GM19238 (cell line): Measurements from ENCODE around the gene OR5M3.

Experiments
- DNase-seq: peaks from one replicate; pipeline ENCODE4 v3.0.0; 2011; ENCODE audit warnings: low spot score; ENCODE audit not compliant: insufficient read length

The OR5M3 gene

DNA sequence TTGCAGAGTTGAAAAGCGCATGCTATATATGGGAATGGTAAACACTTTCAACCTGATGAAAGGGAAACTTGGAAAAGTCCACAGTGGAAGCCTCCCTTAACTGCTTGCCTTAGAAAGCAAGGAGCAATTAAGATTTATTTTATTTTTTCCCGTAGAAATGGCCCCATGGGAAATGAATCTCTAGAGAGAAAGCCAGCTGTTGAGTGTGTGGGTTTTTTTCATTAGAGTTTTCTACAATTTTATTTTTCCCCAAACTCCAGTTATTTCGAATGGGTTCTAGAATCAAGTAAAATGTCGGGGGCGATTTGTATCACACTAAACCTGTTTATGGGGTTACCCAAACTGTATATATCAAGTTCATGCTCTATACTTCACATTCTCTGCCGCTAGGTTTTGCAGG lies at the start of gene OR5M3:
Gene OR5M3 (minus strand): TSS at position 101 of the 400 bp plus-strand sequence. CDS start 2,855 bp downstream, outside the sequence.
- DNase-seq, result no peak

DNA sequence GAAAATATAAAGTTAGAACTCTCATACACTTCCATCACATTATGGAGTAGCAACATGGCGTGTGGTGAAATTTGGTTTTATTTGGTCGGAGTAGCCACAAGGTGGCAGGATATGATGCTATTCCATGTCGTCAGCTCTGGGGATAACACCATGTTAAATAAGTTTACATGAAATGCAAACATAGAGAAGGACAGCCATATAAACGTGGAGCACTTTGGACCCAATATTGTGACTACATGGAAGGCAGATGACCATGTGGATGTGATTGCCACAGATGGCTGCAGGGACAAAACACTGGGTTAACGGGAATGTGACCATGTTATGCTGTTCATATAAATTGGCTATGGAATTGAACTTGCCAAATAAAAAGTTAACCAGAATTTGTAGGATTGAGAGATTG lies 48.9 kb upstream of the OR5M3 start:
- DNase-seq, result no peak

DNA sequence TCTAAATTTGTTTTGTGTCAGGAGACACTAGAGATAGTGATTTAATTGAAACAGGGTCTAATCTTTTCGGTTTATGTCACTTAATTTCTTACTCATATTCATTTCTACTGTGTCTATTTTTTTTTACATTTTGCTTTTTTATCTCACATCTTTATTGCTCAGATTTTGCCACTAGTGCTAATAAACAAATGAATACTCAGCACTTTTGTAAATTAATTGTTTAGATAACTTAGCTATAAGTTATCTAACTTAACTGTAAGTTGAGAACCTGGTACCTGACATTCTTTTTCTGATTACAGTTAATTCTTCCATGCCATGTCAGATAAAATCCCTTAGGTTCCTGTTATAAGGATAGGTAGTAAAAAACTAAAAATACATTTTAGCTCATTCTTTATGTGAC lies 40.1 kb upstream of the OR5M3 start:
- DNase-seq, result no peak

DNA sequence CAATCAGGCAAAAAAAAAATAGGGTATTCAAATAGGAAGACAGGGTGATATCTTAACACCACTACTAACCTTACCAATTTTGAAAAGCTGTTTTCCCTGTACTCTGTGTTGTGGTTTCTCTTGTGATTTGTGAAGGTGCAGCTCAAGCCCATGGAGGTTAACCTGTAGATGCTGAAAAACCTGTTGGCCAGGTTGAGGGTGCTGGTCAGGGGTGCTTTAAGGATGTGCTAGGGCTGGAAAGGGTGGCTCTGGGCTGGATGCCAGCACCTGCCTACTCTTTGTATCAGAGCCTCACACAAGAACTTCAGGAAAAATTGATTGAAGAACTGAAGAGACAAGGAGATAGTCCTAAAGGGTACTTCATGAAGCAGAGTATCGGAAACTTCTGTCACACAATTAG lies 36.3 kb upstream of the OR5M3 start:
- no peak for DNase-seq

DNA sequence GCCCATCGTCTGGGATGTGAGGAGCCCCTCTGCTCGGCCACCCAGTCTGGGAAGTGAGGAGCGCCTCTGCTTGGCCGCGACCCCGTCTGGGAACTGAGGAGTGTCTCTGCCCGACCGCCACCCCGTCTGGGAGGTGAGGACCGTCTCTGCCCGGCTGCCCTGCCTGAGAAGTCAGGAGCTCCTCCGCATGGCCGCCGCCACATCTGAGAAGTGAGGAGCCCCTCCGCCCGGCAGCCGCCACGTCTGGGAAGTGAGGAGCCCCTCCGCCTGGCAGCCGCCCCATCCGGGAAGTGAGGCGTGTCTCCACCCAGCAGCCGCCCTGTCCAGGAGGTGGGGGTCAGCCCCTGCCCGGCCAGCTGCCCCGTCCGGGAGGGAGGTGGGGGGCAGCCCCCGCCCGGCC lies 23.9 kb upstream of the OR5M3 start:
- DNase-seq, result no peak

DNA sequence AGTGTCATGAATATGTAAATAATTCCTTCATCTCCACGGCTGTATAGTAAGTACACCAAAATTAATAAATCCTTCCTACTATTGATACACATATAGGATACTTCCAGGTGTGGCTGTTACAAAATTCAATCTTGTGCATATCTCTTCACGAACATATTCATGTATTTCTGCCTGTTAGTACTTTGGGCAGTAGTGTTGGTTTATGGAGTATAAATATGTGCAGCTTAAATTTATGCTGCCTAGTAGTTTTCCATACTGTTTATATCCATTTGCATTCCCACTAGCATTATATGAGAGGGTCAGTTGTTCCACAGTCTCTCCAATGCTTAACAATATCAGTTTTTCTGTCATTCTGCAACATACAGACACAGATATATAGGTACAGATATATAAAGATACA lies 22.0 kb upstream of the OR5M3 start:
- DNase-seq, result no peak

DNA sequence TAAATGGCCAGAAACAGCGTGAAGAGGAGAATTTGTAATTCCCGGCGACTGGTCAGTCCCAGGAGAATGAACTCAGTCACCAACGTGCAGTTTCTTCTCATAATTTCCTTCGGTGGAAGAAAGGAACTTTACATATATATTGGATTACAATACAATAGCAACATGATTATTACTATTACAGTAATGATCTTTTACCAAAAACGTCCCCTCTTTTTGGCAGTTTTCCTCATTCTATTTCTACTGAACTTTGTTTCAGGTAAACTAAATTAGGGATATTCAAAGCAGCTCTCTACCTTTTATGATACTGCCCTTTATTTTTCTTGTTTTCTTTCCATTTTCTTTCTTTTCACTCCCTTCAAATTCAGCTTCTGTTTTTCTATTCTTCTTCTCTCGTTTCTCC lies 18.1 kb upstream of the OR5M3 start, which contains the start of gene OR5M8:
Gene OR5M8 (minus strand): TSS at position 101 of the 400 bp plus-strand sequence. CDS start 0 bp downstream, at position 101.
- DNase-seq, result no peak

DNA sequence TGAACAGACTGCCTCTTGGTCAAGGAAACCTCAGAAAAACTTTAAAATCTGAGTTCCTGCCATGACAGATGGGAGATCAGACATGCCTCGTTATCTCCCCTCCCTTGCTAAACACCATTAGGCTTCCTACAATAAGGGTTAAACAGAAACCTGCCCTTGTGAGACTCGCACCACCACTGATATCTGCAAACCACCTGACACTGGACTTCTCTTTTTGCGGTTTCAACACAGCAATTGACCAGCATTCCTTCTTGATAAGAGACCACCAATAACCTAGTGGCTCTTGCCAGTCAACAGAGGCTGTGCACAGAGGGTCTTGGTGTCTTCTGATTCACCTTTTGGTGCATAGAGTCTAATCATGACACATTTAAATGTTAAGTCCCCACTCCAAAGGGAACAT lies 13.6 kb upstream of the OR5M3 start:
- DNase-seq, result no peak

DNA sequence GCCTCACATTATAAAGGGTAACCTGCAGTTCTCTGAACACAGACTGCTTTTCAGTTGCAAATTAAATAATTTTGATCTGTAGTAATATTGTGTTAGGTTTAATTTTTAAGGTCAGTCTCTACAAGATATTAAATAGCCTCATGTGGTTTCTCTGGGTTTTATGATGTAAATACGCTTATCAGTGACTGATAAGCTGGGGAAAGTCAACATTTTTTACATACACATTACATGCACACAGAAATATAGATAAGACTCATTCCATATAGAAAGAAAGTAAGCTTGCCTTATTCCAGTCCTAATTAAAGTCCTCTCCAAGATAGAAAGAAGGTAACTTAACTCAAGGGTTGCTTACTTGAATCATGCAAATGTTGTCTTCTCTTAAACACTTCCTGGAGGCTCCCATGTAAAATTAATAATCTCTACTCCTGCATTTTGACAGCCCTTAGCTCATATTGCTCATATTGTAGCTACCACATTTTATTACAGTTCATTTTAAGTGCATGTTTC lies 1.6 kb upstream of the OR5M3 start:
- DNase-seq, result no peak

DNA sequence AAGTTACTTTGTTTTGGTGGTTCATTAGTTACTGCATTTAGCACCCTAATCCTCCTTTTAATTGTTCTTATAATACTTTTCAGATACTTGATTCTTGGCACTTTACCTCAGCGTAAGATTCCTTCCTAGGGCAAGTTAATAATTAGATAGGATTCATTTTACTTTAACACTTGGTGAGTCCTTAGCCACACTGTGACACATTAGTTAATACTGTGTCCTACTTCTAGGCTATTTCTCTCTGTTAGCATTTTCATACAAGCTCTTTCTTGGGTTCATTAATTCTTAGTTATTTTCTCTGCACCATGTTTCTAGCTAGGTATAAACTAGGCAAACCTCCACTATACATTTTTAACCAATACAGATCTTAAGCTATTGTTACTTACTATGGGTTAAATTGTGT lies 16.1 kb downstream of the OR5M3 start:
- no peak for DNase-seq

DNA sequence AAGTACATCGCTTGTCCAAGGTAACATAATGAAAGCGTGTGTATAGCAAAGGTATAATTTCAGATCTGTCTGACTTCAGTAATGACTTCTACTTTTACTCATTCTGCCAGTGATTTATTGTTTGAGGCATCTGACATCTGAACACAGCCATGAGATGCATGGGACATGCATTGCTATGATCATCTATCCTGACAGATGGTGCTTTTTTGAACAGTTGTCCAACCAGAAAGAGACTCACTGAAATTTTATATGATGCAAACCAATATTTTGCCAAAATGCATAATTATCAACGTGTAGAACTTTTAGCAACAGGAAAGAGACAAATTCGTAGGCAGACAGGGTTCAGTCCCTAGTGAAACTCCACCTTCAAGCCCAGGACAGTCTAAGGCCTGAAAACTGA lies 19.6 kb downstream of the OR5M3 start:
- DNase-seq, result no peak
